Measurements from ENCODE around the gene CALHM6. TPM values are rescaled to one million over a fixed set of nuclear protein-coding genes. Genes with fewer than 3 reads are reported as not detected.

The CALHM6 gene
- polyA plus RNA-seq, 3 donors, result 47.7 to 367 (median 261) TPM

DNA sequence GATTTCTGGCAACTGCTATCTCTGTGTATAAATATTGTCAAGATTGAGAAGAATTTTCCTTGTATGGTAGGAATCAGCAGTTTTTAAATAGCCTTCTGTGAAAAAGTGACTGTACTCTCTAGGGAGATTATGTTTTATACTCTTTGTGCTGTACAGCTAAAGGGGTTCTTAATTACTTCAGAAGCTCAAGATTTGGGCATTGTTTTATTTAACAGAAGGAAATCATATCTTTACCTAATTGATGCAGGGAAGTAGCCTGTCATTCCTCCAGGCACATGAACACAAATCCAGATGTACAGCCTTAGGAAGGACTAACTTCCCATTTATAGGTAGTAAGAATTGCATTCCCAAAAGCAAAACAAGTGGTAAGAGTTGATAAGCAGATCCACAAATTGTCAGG, 51.6 kb downstream of the CALHM6 start:
- Histone ChIP-seq H4K20me1 (ENCODE audit: insufficient read depth, low read length) (no peaks in the 10 kb centered on the region), H3K79me2 (ENCODE audit: insufficient read depth, low read length) (no peaks in the 10 kb centered on the region), H3K9me3 (replicated peaks in 1 of 2; ENCODE audit: control insufficient read depth in 1 of 2, insufficient read depth in 1 of 2, low read length in 2 of 2) (peaks cover 2 to 4% of the 10 kb centered on the region in 2 donors), H3K27me3 (ENCODE audit: control insufficient read depth in 2 of 2, insufficient read depth in 2 of 2, low read length in 2 of 2) (no peaks in the 10 kb centered on the region), H3K36me3 (replicated peaks in 1 of 2; ENCODE audit: control insufficient read depth in 1 of 2, insufficient read depth in 2 of 2, low read length in 2 of 2) (no peaks in the 10 kb centered on the region), H3K4me2 (replicated peaks; ENCODE audit: extremely low read depth, low read length, poor library complexity, severe bottlenecking) (no peak overlapping the region), H3K4me1 (ENCODE audit: control insufficient read depth in 1 of 2, insufficient read depth in 2 of 2, low read length in 2 of 2) (peaks cover 7% of the 10 kb centered on the region in 2 donors), H3K4me3 (replicated peaks in 1 of 3; ENCODE audit: low read depth in 2 of 3, low read length in 3 of 3) (no peak overlapping the region), H2AFZ (ENCODE audit: insufficient read depth, low read depth, low read length, poor library complexity, severe bottlenecking) (no peak overlapping the region), H3K9ac (ENCODE audit: insufficient read depth, low read length, poor library complexity, severe bottlenecking) (no peak overlapping the region), H3K27ac (ENCODE audit: low read depth in 1 of 2, low read length in 2 of 2) (no peak overlapping the region)
- intact Hi-C loops (cut with micrococcal nuclease), result no loop called here
- Mint-ChIP-seq H3K4me1 (peaks cover 12% of the 10 kb centered on the region), H3K36me3 (no peaks in the 10 kb centered on the region), H3K27ac (no peak overlapping the region), H3K27me3 (ENCODE audit: low read depth in 3 of 3) (peaks cover 0 to 4% (median 1%) of the 10 kb centered on the region in 3 donors), H3K9me3 (peaks cover 0 to 12% (median 10%) of the 10 kb centered on the region in 7 donors), H3K4me3 (no peak overlapping the region)
- TF ChIP-seq, protein P1, sequence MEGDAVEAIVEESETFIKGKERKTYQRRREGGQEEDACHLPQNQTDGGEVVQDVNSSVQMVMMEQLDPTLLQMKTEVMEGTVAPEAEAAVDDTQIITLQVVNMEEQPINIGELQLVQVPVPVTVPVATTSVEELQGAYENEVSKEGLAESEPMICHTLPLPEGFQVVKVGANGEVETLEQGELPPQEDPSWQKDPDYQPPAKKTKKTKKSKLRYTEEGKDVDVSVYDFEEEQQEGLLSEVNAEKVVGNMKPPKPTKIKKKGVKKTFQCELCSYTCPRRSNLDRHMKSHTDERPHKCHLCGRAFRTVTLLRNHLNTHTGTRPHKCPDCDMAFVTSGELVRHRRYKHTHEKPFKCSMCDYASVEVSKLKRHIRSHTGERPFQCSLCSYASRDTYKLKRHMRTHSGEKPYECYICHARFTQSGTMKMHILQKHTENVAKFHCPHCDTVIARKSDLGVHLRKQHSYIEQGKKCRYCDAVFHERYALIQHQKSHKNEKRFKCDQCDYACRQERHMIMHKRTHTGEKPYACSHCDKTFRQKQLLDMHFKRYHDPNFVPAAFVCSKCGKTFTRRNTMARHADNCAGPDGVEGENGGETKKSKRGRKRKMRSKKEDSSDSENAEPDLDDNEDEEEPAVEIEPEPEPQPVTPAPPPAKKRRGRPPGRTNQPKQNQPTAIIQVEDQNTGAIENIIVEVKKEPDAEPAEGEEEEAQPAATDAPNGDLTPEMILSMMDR (IDR thresholded peaks at IDR 0.05), result no peak
- DNase-seq, result no peak

Other genes starting within 250 kb of the CALHM6 start
- gene TSPYL4, start 207.3 kb upstream of the CALHM6 start, polyA plus RNA-seq, result 1 to 10 TPM; 1.8 to 3.6 (median 2.2) TPM
- gene TSPYL1, start 181.4 kb upstream of the CALHM6 start, polyA plus RNA-seq, result 10 to 100 TPM; 19.6 to 21.0 (median 20.0) TPM
- 10 to 100 TPM; 14.6 to 36.5 (median 28.4) TPM for gene DSE, start 90.4 kb upstream of the CALHM6 start, polyA plus RNA-seq
- under 1 TPM in 1 of 3 donors, not detected in 2; 0.01 TPM for gene CALHM5, start 50.3 kb downstream of the CALHM6 start, polyA plus RNA-seq
- gene TRAPPC3L, start 84.3 kb downstream of the CALHM6 start, polyA plus RNA-seq, result under 1 TPM in 1 of 3 donors, not detected in 2; 0.17 TPM
- not detected for gene CALHM4, start 92.4 kb downstream of the CALHM6 start, polyA plus RNA-seq
- 10 to 100 TPM; 11.8 to 45.5 (median 34.7) TPM for gene RWDD1, start 110.1 kb downstream of the CALHM6 start, polyA plus RNA-seq
- gene RSPH4A, start 155.1 kb downstream of the CALHM6 start, polyA plus RNA-seq, result under 1 TPM in 1 of 3 donors, not detected in 2; 0.15 TPM
- 1 to 10 TPM; 3.8 to 9.4 (median 5.1) TPM for gene ZUP1, start 207.4 kb downstream of the CALHM6 start, polyA plus RNA-seq
- 1 to 10 TPM; 1.7 to 2.9 (median 2.3) TPM for gene KPNA5, start 219.8 kb downstream of the CALHM6 start, polyA plus RNA-seq